OCI-M2 (cell line): ENCODE data around the gene HOXB6.

ENCODE experiments used
- DNase-seq: peaks from one replicate; lab custom pipeline; 2025; ENCODE audit not compliant: unreplicated experiment; lab: John Stamatoyannopoulos, UW

The HOXB6 gene

GRCh38 chr17:48568499-48569239 lies 36.1 kb downstream of the HOXB6 start:
- DNase-seq = no peak

DNA sequence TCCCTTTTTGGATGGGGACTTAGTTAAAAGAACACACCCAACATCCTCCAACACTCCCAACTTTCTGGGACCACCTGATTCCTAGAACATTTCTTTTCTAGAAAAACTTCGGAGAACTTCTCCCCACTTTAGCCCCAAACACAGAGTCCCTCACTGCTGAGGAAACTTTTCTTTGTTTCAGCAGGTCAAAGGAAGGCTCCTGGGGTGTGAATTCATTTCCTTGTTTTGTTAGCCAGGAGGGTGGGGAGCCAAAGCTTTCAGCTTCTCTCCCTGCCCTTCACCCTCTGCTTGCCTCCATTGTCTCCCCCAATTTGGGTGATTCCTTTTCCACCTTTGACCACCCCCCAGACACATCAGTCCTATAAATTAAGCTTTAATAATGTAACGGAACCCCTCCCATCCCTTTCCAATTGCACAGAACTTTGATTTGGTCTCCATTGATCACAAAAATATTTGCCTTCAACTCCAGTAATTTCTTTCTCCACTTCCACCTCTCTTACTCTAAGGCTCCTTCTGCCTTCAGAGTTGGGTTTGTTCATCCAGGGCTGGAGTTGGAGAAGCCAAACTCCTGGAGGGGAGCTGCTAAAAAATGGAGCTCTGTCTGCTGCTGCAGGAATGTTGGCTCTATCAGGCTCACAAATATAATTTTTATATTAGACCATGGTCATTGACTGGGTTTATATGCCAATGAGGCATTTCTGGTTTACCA lies 37.0 kb downstream of the HOXB6 start:
- DNase-seq = no peak

- no peak for DNase-seq
Measured at GRCh38 chr17:48567209-48567608, 37.6 kb downstream of the HOXB6 start.

GRCh38 chr17:48566717-48567116 lies 38.1 kb downstream of the HOXB6 start:
- no peak for DNase-seq

DNA sequence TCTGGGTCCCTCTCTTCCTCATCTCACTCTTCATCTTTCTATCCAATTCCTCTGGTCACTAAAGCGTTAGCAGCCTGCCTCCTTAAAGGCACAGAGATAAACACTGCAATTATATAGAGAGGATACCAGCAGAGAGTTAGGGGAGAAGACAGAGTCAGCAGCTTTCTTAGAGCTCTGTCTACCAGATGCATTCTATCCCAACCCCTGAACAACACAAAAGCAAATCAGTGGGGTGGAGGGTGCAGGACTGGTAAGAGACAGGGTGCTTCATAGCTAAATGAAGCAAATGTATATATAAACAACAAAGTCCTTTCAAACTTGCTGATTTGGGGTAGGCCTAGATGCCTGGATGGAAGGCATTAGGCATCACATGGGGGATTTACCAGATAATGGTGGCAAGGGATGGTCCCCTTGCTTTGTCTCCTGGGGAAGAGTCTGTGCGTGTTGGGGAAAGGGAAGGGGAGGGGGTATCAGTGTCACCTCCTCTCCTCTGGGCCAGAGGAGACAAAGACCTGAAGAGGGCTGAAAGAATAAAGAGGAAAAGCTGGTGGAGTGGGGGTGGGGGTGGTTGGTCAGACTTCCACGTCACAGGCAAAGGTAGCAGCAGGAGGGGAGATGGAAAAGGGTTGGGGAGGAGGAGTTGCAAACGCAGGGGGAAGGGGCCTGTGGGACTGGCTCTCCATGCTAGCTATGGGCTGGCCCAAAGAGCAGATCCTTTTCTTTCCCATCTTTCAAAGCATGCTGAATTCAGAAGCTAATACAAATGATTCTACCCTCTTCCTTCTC lies 38.7 kb downstream of the HOXB6 start:
- no peak for DNase-seq

- DNase-seq = no peak
Measured at GRCh38 chr17:48565022-48565554, 39.7 kb downstream of the HOXB6 start.

GRCh38 chr17:48564188-48565021 lies 40.4 kb downstream of the HOXB6 start:
- DNase-seq = no peak

GRCh38 chr17:48563867-48564187 lies 41.0 kb downstream of the HOXB6 start:
- no peak for DNase-seq

DNA sequence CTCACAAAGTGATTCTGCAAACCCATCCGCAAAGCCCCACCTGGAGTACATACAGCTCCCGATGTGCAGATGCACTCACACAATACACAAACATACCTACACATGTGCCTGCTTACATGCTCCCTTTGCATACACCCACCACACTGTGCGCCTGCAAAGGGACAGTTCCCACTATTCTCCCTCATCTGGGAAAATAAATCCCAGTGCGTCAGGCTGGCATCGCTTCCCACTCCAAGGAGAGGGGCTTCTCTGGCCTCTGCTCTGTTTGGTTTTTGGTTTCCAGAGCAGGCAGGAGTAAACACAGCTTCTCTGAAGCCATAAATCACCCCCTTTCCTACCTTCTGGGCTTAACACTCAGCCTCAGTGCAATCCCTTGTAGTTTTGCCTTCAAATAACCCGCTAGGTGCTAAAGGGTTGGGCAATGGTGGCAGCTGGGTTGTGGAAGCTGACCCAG lies 41.4 kb downstream of the HOXB6 start:
- no peak for DNase-seq

DNA sequence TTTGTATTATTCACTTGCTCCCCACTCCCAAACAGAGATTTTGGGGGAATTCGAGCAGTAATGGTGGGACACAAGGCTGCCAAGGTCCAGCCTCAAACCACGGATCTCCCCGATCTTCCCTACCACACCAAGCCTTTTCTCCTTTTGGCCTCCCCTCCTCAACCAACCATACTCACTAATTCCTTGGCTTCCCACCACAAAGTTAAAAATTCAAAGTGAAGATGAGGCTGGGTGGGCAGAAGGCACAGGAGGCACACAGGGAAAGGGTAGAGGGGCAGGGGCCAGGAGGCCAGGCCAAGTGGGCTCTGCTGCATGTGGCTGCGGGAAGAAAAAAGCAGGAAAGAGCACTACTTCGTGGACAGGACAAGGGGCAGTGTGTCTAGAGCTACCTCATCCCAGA lies 41.9 kb downstream of the HOXB6 start:
- no peak for DNase-seq

DNA sequence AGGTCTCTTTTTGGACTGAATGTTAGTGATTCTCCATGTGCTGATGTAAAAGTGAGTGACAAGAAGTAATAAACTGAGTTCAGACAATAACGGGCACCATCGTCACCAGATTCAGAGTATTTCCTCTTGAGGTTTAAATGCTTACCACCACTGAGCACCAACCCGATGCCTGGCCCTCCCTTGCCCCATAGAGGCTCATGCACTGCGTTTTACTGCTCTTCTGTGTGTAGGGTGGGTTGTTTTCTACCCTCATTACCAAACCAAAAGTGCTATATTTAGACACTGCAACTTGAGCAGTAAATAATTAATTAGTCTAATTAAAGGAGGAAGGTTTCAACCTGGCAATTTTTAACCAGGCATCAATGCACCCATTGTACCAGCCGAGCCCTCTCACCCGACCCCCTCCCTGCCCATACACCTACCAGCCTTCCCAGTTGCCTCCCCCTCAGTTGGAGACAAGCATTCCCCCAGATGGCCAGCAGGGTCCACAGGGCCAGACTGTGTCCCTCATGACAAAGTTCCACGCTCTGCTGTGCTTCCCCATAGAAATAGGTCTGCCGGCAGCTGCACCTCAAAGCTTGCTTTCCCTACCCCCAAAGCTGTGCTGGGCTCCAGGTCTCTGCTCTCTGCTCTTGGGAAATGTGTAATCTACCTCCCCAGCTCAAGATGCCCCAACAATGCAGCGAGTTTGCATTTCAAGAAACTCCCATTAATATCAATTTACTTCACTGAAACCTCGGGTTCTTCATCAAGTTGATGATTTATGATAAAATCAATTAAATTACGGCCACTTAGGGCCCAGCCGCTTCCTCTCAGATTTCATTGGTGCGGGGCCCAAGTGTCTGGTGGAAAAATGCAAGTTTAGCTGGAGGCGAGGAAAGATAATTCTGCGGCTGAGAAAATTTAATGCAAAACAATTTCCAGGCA lies 42.6 kb downstream of the HOXB6 start:
- DNase-seq = no peak

GRCh38 chr17:48559840-48560817 lies 44.7 kb downstream of the HOXB6 start:
- DNase-seq = no peak

DNA sequence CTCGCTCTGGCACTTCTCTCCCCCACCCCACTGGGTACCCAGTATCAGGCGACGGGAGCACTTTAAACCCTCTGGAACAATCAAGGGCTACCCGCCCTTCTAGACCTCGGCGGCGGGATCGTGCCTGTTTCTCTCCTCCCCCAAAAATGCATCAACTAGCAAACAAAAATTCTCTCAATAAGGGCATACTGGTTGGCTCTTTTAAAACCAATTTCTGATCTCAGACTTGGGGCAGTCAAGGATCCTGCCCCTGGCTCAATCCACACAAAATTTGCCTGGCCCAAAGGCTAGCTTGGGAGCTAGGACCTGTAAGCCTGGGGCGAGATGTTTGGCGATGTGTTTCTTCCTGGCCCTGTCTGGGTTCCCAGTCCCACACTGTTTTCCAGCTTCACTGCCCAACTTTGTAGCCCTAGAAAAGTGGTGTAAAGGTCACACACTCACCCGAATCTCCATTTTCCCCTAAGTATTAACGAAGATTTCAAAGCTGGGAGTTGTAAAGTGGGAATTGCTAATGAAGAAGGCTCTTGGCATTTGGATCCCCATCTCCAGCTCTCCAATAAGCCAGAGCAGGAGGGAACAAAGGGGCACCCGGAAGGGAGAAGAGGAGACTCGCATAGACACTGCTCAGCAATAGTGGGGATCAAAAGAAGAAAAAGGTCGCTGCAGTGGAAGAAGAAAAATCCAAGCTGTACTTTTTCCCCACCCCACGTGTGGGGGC lies 45.5 kb downstream of the HOXB6 start:
- no peak for DNase-seq

GRCh38 chr17:48558831-48559121 lies 46.0 kb downstream of the HOXB6 start:
- DNase-seq = no peak

DNA sequence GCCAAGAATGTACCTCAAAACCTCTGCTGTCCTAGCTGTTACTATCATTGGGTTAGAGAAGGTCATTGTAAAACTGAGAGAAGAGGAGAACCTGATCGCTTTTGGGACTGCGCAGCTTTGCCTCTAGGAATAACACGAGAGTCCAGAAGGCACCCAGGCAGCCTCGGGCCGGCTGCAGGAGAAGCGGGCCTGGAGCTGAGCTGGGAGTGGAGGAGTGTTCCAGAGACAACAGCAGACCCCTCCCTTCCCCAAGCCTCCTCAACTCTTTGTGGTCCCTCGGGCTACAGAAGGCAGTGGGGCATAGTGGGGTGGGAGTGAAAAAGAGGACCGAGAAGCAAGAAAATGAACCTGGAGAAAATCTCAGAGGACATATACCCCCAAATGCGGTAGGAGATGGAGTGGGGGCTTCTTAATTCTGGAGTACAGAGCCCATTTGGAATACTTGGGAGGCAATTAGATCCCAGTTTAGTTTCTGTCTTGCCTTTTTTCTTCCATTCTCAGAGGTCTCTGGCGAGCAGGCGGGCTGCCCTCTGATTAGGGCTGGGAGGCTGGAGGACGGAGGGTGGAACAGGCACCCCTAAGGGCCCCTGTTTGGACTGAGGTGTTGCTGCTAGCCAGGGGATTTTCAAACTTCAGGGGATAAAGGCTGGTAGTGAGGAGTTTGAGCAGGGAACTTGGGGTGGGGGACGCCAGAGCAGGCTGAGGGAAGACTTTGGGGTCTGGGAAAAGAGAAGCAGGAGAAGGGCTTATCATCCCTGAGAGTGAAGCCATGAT lies 46.5 kb downstream of the HOXB6 start:
- DNase-seq = no peak

- DNase-seq = no peak
Measured at GRCh38 chr17:48556576-48557401, 48.0 kb downstream of the HOXB6 start.

DNA sequence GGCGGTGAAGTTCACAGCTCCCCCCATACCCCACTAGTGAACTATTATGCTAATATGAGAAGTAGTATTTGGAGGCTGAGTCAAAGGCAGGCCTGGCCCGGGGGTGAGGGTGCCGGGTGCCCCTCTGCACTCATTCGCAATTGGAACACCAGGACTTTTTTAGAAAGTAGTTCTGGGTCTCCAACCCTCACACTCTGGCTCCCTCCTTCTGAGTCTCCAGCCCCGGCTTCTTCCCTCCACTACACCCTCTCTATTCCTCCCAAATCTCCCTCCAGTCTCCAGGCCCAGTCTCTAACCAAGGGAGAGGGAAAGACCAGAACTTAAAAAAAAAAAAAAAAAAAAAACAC lies 48.6 kb downstream of the HOXB6 start:
- DNase-seq = no peak
